NCI-H748 (cell line): ENCODE data around the gene ATG101.
A peak's percentile ranks its signal among the peaks of the same experiment; 100 is the strongest.

Experiments used
- DNase-seq: peaks from one replicate; lab custom pipeline; 2025; ENCODE audit not compliant: unreplicated experiment; lab: John Stamatoyannopoulos, UW

ATG101 gene

DNA sequence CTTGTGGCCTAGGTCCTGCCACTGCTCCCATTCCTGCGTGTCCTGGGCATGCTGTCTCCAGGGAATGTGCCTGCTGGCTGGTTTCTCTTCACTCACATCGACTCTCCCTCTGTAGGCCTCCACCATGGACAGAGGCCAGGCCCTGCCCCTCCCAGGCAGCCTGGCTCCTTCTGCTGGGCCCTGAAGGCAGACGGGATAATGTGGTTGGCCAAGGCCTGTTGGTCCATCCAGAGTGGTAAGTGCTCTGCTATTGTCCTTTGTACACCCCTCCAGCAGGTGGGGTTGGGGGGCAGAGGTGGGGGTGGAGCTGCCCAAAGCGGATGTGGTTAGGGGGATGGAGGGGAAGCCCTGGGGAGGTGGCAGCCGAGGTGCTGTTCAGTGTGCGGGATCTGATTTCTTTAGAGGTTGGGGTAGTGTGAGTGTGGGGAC lies 28.1 kb upstream of the ATG101 start:
- no peak for DNase-seq

DNA sequence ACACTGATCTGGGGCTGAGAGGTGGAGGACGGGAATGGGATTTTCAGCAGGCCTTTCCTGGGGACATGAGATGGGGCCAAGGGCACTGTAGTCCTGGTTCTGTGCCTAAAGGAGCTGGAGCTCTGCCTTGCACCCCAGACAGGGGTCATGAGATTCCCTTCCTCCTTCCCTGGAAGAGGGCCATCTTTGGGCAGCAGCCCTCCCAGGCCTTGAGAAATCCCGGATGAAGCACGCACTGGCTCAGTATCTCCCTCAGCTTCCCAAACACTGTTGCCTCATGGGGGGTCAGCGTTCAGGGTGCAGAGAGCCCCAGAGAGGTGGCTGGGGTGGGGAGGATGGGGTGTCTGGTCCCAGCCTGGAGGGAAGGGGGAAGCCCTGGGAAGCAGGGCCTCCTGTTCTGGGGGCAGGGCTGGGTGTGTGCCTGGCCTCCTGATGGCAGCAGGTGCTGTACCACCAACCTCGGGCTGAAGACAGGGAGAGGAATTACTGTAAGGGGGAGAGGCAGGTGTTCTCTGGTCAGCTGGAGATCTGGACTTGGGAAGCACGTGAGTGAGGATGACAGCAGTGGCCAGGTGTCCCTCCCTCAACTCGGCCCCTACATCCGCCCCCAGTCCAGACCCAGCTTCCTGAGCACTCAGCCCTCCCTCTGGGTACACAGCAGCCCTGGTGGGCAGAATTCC lies 26.9 kb upstream of the ATG101 start:
- peak; percentile 15 for DNase-seq

DNA sequence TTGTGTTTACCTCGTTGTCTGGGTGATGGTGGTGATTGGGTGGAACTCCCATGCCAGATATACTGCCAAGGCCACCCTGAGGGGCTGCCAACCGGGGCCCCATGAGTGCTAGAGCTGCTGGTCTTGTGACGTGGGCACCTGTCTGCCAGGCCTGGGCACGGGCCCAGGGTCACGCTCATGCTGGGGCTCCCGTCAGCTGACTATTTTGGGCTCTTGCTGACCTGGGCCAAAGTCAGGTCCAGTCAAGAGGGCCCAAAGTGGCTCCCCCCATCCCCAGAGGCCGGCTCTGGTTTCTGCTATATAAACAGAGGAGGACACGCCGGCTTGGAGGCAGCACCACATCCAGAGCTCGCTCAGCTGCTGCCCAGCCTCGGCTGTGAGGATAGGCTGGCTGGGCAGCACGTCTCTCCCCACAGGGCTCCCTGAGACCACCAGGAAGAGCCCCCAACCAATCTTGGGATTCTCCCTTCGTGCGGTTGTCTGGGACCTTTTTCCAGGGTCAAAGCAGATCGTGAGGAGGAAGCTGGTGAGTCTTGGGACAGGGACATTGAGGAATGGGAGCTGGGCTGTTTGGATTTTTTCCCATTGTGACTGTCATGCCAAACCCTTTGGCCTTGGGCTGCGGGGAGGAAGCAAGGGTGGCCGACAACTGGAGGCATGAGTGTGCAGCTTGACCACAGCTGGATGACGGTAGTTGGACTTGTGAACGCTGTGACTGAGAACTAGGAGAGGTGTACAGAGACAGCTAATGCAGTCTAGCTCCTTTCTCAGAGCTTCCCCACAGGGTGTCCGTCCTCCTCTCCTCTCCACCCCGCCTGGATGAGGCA lies 26.2 kb upstream of the ATG101 start:
- DNase-seq = no peak

- DNase-seq = no peak
These were observed 25.3 kb upstream of the ATG101 start for GRCh38 chr12:52044292-52044983.

- DNase-seq = no peak
These were observed 24.0 kb upstream of the ATG101 start for GRCh38 chr12:52045794-52046199.

DNA sequence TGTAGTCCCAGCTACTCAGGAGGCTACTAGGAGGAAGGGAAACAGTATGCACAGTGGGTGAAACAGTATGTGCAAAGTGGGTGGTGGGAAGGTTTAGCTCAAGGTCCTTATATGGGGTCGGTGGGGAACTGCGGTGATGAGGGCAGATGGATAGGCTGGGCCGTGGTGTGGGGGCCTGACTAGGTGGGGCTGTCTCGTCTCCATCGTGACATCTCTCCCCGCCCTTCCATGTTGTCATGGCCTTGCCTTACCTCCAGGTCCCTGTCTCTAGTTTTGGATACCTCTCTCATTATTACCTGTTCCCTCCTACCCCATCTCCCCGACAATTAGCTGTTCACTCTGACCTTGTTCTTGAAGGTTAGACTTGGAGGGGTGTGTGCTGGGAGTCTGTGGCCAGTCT lies 22.9 kb upstream of the ATG101 start:
- no peak for DNase-seq

DNA sequence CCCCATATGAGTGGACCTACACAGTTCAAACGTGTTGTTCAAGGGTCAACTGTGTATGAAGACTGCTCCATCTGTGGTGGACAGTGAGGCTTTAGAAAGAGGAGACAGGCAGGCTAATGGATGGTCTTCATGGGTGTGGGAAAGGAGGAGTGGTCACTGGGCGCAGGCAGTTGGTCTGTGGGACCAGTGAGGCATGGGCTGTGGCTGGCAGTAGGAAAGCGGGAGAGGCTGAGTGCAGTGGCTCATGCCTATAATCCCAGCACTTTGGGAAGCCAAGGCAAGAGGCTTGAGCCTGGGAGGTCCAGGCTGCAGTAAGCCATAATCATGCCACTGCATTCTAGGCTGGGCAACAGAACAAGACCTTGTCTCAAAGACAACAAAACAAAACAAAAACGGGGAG lies 20.5 kb upstream of the ATG101 start:
- DNase-seq = no peak

DNA sequence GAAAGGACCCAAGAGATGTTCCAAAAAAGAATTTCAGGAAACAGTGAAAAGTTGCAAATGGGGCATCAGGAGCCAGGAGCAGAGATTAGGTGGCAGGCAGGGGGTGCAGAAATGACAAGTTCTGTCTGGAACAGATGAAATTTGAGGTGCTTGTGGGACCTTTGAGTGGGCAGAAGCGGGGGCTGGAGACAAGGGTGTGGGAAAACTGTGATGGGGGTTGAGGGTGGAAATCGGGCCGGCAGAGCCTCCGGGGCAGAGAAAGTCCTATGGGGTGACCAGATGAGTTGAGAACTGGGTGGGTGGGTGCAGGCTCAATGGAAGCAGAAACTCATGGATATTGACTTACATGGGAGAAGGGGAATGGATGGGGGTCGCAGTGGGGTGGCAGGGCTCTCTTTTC lies 20.1 kb upstream of the ATG101 start:
- DNase-seq = no peak

DNA sequence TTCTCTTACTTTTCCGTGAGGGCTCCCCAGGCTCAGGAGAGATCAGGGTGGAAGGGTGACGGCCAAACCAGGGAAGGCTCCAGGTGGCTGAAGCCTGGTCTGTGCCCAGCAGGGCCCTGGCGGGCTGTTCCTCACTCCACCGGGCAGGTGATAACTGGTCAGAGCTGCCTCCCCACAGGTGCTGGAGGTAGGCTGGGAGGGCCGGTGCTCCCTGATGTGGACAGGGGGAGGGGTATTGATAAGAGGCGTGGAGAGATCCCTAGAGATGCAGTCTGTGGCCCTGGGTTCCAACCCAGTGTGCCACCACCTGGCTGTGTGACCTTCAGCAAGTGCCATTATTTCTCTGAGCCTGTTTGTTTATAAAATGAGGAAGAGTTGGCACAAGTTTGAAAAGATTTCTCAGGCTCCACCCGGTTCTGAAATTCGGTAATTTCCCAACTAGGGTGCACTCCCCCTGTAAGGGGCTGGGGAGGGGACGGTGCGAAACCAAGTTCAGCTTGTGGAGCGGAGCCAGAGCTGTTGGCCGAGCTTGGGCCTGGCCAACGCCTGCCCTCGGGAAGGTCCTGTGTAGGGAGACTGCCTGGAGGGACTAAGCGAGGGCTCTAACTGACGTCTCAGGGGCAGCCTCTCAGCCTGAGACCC lies 19.5 kb upstream of the ATG101 start:
- DNase-seq = peak; percentile 50

- peak; percentile 90 for DNase-seq
These were observed 18.8 kb upstream of the ATG101 start, which contains the start of gene NR4A1 for GRCh38 chr12:52050758-52051541. Gene NR4A1, plus strand, starts transcription at chr12:52051442. Its CDS starts 2,887 bp downstream, at chr12:52054329.

- no peak for DNase-seq
These were observed 17.2 kb upstream of the ATG101 start for GRCh38 chr12:52052468-52053186.

GRCh38 chr12:52053536-52054209 lies 16.1 kb upstream of the ATG101 start:
- no peak for DNase-seq

DNA sequence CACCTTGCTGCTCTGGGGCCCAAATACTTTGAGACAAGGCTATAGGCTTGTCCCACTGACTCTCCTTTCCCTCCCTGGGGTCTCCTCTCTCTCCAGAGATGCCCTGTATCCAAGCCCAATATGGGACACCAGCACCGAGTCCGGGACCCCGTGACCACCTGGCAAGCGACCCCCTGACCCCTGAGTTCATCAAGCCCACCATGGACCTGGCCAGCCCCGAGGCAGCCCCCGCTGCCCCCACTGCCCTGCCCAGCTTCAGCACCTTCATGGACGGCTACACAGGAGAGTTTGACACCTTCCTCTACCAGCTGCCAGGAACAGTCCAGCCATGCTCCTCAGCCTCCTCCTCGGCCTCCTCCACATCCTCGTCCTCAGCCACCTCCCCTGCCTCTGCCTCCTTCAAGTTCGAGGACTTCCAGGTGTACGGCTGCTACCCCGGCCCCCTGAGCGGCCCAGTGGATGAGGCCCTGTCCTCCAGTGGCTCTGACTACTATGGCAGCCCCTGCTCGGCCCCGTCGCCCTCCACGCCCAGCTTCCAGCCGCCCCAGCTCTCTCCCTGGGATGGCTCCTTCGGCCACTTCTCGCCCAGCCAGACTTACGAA lies 15.4 kb upstream of the ATG101 start:
- no peak for DNase-seq

GRCh38 chr12:52054833-52055730 lies 14.7 kb upstream of the ATG101 start:
- no peak for DNase-seq

- no peak for DNase-seq
These were observed 13.8 kb upstream of the ATG101 start for GRCh38 chr12:52055731-52056711.

DNA sequence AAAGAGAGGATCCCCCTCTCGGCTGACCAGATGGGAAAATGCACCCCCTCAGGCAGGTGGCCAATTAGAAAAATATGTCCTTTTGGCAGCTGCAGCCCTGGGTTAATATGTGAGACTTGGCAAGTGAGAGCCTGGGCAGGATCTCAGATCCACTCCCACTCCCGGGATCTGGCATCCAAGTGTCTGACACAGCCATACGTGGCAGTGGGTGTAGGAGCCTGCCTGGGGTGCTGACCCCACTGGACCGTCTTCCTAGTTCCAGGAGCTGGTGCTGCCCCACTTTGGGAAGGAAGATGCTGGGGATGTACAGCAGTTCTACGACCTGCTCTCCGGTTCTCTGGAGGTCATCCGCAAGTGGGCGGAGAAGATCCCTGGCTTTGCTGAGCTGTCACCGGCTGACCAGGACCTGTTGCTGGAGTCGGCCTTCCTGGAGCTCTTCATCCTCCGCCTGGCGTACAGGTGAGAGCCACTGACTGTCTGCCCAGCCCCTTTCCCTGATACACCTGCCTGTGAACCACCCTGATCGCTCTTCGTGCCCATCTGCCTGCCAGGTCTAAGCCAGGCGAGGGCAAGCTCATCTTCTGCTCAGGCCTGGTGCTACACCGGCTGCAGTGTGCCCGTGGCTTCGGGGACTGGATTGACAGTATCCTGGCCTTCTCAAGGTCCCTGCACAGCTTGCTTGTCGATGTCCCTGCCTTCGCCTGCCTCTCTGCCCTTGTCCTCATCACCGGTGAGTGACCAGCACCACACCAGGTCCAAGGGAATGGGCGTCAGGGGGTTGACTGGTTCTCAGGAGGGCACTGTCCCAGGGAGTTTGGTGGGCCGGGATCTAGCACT lies 12.8 kb upstream of the ATG101 start:
- DNase-seq = no peak
